Gastroesophageal sphincter (tissue), 4 donors: ENCODE measurements around the gene CHN1. TPM values are rescaled to one million over a fixed set of nuclear protein-coding genes. Genes with fewer than 3 reads are reported as not detected.

Experiments
- ATAC-seq: fragments of 150-250 bp; one replicate; pipeline ENCODE4 v1.9.1; 2016; ENCODE audit warnings: mild to moderate bottlenecking, moderate library complexity
- H3K27ac ChIP-seq, 4 donors: fragments of 200-600 bp; sonication (generic) in 3 of 4; 1 replicate in 3 of 4; 2 replicates in 1 of 4; pipeline ENCODE4 v1.5.1; 2016 to 2019
- H3K27me3 ChIP-seq: fragments of 200-600 bp; sonication (generic); one replicate; pipeline ENCODE4 v1.5.1; 2019
- H3K36me3 ChIP-seq, 2 donors: fragments of 200-600 bp; sonication (generic); one replicate each; pipeline ENCODE4 v1.5.1; 2019; ENCODE audit warnings: control low read depth in 1 of 2
- H3K4me1 ChIP-seq, 3 donors: fragments of 200-600 bp; sonication (generic); 1 replicate in 2 of 3; 2 replicates in 1 of 3; pipeline ENCODE4 v1.5.1; 2016 to 2019; ENCODE audit warnings: control low read depth in 2 of 3
- H3K4me3 ChIP-seq, 2 donors: fragments of 200-600 bp; sonication (generic); one replicate each; pipeline ENCODE4 v1.5.1; 2019; ENCODE audit warnings: mild to moderate bottlenecking in 1 of 2, moderate library complexity in 1 of 2
- H3K9me3 ChIP-seq, 3 donors: fragments of 200-600 bp; sonication (generic); one replicate each; pipeline ENCODE4 v1.5.1; 2017 to 2019; ENCODE audit warnings: control low read depth in 2 of 3
- EP300 ChIP-seq: sonication (generic); formaldehyde crosslinking; IDR thresholded peaks from one replicate; pipeline ENCODE4 v1.6.1; 2017; ENCODE audit warnings: antibody characterized with exemption, mild to moderate bottlenecking
- POLR2A ChIP-seq, 2 donors: fragments of 450-650 bp; IDR thresholded peaks; one replicate each; pipeline ENCODE4 v1.6.1; 2017; ENCODE audit warnings: antibody characterized with exemption in 2 of 2, mild to moderate bottlenecking in 2 of 2, moderate library complexity in 1 of 2
- POLR2AphosphoS5 ChIP-seq: sonication (generic); formaldehyde crosslinking; IDR thresholded peaks from one replicate; pipeline ENCODE4 v1.6.1; 2017; ENCODE audit warnings: antibody characterized with exemption
- WGBS, 2 donors: methylation state at CpG; one replicate each; pipeline ENCODE4 v1.1.5; 2018; ENCODE audit warnings: low coverage in 1 of 2; 5-methylcytosine and 5-hydroxymethylcytosine counted together
- total RNA-seq, 4 donors: library from RNA; depleted of rRNA; stranded (reverse); fragments of >200 nt; gene quantifications; one replicate each; pipeline ENCODE4 v1.1.0, GENCODE V29; 2016
- TF ChIP-seq, protein P1 (sequence below), 4 experiments: fragments of 200-600 bp in 2 of 4; fragments of 450-650 bp in 2 of 4; sonication (generic) in 1 of 4; IDR thresholded peaks; one replicate each; pipeline ENCODE4 v1.5.1; 2017 to 2019; ENCODE audit warnings: antibody characterized with exemption in 4 of 4, mild to moderate bottlenecking in 2 of 4, moderate library complexity in 2 of 4

The CHN1 gene
- total RNA-seq, 4 donors from 2014 or later: 13.3 to 35.8 (median 31.1) TPM

DNA sequence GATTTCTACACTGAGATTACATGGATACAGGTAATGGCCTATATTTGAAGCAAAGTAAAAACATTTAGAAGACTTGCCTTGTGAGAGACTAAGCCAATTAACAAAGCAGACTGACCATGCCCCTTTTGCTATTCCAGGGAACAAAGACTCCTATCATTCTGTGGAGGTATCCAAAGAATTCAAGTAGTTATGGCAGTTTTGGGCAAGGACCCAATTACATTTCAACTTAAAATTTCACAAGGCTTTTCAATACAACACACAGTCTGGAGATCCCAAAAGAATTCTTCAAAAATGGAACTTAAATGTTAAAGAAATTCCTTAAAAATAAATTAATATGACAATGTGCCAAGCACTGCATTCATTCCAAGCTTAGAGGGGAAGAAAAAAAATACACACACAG, 131.7 kb downstream of the CHN1 start:
- Histone ChIP-seq H3K9me3 (no peaks in the 10 kb centered on the region), H3K27ac (no peak overlapping the region), H3K27me3 (no peaks in the 10 kb centered on the region), H3K4me1 (peaks cover 0 to 11% (median 0%) of the 10 kb centered on the region in 3 donors), H3K36me3 (peaks cover 0 to 9% of the 10 kb centered on the region in 2 donors), H3K4me3 (no peak overlapping the region)
- ATAC-seq: no peak
- no peak for TF ChIP-seq POLR2A (IDR thresholded peaks at IDR 0.05)
- no peak for TF ChIP-seq EP300
- no peak for TF ChIP-seq POLR2AphosphoS5
- TF ChIP-seq, protein P1, sequence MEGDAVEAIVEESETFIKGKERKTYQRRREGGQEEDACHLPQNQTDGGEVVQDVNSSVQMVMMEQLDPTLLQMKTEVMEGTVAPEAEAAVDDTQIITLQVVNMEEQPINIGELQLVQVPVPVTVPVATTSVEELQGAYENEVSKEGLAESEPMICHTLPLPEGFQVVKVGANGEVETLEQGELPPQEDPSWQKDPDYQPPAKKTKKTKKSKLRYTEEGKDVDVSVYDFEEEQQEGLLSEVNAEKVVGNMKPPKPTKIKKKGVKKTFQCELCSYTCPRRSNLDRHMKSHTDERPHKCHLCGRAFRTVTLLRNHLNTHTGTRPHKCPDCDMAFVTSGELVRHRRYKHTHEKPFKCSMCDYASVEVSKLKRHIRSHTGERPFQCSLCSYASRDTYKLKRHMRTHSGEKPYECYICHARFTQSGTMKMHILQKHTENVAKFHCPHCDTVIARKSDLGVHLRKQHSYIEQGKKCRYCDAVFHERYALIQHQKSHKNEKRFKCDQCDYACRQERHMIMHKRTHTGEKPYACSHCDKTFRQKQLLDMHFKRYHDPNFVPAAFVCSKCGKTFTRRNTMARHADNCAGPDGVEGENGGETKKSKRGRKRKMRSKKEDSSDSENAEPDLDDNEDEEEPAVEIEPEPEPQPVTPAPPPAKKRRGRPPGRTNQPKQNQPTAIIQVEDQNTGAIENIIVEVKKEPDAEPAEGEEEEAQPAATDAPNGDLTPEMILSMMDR (IDR thresholded peaks at IDR 0.05): no peak

DNA sequence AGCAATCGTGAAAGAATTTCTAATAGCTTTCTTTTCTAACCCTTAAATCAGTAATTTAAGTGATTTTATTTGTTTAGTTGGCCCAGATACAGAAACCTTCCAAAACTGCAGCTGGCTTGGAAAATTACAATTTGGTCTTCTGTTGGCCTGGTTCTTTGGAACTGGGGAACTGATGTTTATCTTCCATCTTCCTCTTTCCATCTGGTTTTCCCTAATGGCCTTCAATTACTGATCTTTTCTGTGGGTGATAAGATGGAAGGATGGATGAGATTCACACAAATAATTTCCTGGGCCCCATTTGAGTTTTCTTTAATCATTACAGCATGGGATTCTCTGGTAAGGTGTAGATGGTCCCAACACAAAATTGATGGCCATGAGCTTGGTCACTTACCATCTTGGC, 134.4 kb downstream of the CHN1 start:
- WGBS, 2 donors: 63 to 71% methylated on average over 1 of the region's 1 CpG
- Histone ChIP-seq H3K36me3 (peaks cover 0 to 9% of the 10 kb centered on the region in 2 donors), H3K27me3 (no peaks in the 10 kb centered on the region), H3K4me3 (no peak overlapping the region), H3K27ac (no peak overlapping the region), H3K9me3 (no peaks in the 10 kb centered on the region), H3K4me1 (peaks cover 0 to 11% (median 0%) of the 10 kb centered on the region in 3 donors)
- no peak for ATAC-seq
- TF ChIP-seq POLR2AphosphoS5 (no peak), POLR2A (IDR thresholded peaks at IDR 0.05) (no peak), EP300 (no peak)
- TF ChIP-seq, protein P1 (IDR thresholded peaks at IDR 0.05): no peak

DNA sequence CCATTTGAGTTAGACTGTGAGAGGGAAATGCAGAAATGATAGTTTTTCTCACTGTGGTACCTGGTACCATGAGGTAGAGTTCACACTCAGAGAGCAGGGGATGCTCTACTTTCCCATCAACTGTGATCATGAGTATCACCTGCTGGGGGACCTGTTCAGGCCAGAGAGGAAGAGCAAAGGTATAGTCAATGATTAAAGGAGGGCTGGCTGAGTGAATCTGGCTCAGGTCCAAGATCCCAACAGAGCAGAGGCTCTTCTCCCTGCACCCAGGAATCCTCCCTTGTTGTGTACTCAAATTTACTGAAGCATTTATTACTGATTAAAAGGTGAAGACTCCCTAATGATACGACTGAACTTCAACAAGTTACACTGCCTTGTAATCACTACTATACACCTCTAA, 136.3 kb downstream of the CHN1 start:
- H3K27me3 ChIP-seq: no peaks in the 10 kb centered on the region
- H3K36me3 ChIP-seq: peaks cover 0 to 9% of the 10 kb centered on the region in 2 donors
- TF ChIP-seq POLR2A (IDR thresholded peaks at IDR 0.05) (no peak), EP300 (no peak), POLR2AphosphoS5 (no peak)
- TF ChIP-seq, protein P1 (IDR thresholded peaks at IDR 0.05): no peak
- H3K9me3 ChIP-seq: no peaks in the 10 kb centered on the region
- peaks cover 0 to 8% (median 0%) of the 10 kb centered on the region in 3 donors for H3K4me1 ChIP-seq
- WGBS, 2 donors: 88 to 100% methylated on average over 1 of the region's 1 CpG
- ATAC-seq: no peak
- no peak overlapping the region for H3K27ac ChIP-seq
- no peak overlapping the region for H3K4me3 ChIP-seq

DNA sequence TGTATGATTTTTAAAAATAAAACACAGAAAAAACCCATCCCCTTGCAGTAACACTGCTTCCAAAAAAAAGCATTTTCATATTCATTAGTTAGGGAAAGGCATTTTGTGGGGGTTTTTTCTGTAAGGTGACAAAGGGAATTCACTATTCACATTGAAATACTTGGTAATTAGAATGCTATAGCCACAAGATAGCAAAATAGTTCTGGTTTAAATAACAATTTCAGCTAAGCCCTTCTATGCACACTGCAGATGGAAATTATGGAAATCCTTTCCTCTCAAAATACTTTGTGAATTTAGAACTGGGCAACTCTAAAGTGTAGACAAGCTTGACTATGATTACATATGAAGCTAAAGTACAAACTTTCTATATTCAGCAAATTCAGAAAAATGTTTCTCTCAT, 138.8 kb downstream of the CHN1 start:
- Histone ChIP-seq H3K36me3 (peaks cover 0 to 9% of the 10 kb centered on the region in 2 donors), H3K4me3 (no peak overlapping the region), H3K27ac (no peak overlapping the region), H3K4me1 (no peaks in the 10 kb centered on the region), H3K9me3 (no peaks in the 10 kb centered on the region), H3K27me3 (no peaks in the 10 kb centered on the region)
- no peak for ATAC-seq
- no peak for TF ChIP-seq POLR2AphosphoS5
- no peak for TF ChIP-seq POLR2A (IDR thresholded peaks at IDR 0.05)
- TF ChIP-seq EP300: no peak
- TF ChIP-seq, protein P1 (IDR thresholded peaks at IDR 0.05): no peak

DNA sequence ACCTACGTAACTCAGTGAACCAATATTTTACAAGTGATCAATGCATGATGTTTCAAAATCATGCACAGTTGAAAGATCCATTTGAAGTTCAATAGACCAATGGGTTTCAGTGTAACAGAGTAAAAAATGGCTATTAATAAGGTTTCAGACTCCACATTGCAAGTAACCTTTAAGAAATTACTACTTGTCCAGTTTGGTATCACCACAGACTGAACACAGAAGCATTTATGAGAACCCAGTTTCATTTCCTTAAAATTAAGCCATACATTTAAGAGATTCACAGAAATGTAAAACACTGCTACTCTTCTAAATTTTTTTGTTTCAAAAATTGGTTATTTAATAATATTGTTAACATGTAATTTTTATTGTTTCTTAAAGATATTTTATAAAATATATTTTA, 142.0 kb downstream of the CHN1 start:
- no peak for ATAC-seq
- H3K27me3 ChIP-seq: no peaks in the 10 kb centered on the region
- WGBS, 2 donors: 67 to 100% methylated on average over 1 of the region's 1 CpG
- no peak overlapping the region for H3K4me3 ChIP-seq
- H3K4me1 ChIP-seq: no peaks in the 10 kb centered on the region
- no peaks in the 10 kb centered on the region for H3K9me3 ChIP-seq
- TF ChIP-seq, protein P1 (IDR thresholded peaks at IDR 0.05): no peak
- TF ChIP-seq POLR2A (IDR thresholded peaks at IDR 0.05) (no peak), POLR2AphosphoS5 (no peak), EP300 (no peak)
- H3K36me3 ChIP-seq: no peaks in the 10 kb centered on the region
- no peak overlapping the region for H3K27ac ChIP-seq
